NCI-H2196 (cell line): ENCODE data around the gene MAPK1.
"Not testable (repeated sequence)": the region's sequence is repeated elsewhere in the genome, so short reads cannot be mapped to it uniquely, and the experiment has no call there.

ENCODE experiments used
- DNase-seq: peaks from one replicate; lab custom pipeline; 2025; ENCODE audit not compliant: unreplicated experiment; lab: John Stamatoyannopoulos, UW

Gene MAPK1

DNA sequence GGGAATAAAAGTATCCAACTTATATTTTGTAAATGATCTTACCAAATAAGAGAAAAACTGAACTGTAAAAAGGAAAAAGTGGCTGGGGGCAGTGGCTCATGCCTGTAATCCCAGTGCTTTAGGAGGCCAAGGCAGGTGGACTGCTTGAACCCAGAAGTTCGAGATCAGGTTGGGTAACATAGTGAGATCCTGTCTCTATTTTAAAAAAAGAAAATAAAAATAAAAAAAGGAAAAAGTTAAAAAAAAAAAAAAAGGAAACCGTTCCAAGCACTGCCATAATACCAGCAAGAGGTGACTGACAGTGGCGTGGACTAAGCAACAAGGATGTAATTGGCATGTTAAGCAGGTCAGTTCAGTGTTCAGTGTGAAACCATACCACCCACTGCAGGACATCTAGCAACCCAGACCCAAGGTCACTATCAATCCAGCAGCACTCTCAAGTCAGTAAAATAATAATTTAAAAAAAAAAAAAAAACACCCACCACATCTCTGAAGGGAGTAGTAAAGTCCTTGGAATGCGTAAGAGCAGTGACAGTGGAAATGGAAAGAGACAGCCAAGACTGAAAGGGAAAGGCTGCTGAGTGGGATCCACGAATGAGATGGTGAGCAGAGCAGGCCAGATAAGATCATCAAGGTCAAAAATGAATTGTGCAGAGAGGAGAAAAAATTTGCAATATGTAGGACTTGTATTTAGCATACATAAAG, 43.6 kb downstream of the MAPK1 start:
- DNase-seq = no peak

DNA sequence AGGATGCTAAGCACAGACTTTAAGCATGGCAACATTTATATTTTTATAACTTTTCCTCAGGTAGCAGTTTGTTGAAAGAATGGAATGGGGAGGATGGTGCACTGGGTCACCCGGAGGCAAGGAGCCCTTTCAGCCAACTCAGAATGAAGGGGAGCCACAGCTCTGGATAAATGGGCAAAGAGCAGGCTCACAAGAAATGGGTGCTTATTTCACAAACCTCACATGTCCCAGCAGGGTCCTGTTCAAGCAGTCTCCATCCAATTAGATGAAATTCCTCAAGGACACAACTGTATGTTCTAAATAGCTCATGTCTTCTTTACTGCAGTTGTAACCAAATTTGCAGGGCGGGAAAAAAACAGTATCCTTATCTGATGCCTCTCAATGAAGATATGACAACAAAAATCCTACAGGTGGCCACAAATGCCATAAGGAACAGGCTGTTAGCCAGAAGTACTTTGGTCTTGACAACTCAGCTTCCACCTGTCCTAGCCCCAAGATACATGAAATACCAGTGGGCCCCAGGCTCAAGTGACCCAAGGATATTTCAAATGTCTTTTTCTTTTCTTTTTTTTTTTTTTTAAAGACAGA, 48.2 kb downstream of the MAPK1 start:
- no peak for DNase-seq

GRCh38 chr22:21818487-21819182, 48.8 kb downstream of the MAPK1 start:
- no peak for DNase-seq

DNA sequence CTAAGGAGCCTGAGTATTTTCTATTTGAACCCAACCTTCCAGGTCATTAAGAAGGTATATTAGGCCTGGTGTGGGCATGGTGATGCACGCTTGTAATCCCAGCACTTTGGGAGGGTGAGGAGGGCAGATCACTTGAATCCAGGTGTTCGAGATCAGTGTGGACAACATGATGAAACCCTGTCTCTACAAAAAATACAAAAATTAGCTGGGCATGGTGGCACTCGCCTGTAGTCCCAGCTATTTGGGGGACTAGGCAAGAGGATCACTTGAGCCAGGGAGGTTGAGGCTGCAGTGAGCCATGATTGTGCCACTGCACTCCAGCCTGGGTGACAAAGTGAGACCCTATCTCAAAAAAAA, 50.0 kb downstream of the MAPK1 start:
- not testable (repeated sequence) for DNase-seq

DNA sequence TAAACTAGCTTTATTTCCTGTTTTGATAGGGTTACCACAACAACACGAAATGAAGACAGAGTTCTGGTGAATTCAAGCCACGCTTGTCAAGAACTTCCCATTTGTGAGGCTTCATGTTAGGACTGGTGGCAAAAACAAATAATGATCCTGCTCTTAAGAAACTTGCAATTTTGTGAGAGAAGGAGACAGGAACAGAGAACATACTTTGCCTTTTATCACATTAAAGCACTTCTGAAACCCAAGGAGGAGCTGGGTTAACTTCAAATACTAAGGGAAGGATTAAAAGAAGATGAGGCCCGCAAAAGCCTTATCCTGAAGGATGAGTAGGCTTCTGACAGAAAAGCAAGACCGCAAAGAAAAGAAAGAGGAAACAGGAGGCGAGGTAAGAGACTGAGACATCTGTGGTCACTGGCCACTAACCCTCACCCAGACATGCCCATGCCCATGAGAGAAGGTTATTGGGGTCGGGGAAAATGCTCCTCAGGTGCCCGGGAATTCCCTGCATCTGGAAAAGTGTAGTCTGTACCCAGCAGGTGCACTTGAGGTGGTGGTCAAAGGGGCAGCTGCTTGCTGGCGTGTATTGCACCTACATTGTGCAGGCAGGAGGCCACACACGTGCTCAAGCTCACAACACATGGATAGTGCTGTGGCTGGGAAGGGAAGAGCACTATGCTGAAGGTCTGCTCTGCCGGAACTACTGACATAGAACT, 50.5 kb downstream of the MAPK1 start:
- peak; percentile 7 for DNase-seq

- no peak for DNase-seq
Observed at GRCh38 chr22:21816472-21816786, 51.0 kb downstream of the MAPK1 start.

DNA sequence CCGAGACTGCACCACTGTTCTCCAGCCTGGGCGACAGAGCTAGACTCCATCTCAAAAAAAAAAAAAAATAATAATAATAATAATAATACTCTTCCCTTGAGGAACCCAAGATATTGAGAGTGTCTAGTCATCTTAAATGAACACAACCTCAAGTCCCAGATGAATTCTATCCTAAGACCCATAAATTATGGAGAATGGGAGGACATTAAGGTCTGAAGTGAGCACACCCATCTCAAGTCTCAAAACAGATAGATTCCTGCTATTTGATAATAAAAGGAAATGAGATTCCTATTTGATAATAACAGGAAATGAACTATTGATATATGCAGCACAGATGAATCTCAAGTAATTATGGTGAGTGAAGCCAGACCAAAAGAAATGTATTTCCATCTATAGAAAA, 51.5 kb downstream of the MAPK1 start:
- DNase-seq = no peak

DNA sequence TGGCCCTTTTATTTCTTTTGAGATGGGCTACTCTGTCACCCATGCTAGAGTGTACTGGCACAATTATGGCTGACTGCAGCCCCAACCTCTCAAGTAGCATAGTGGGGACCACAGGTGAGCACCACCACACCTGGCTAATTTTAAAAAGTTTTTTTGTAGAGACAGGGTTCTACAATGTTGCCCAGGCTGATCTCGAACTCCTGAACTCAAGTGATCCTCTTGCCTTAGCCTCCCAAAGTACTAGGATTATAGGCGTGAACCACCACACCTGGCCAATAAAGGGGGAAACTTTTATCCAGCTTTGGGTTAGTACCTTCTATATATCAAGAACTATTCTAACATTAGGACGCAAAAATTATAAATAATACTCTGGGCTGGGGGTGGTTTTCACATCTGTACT, 52.1 kb downstream of the MAPK1 start:
- no peak for DNase-seq

- DNase-seq = no peak
Observed at GRCh38 chr22:21811982-21812381, 55.5 kb downstream of the MAPK1 start.

GRCh38 chr22:21807544-21808529, 59.6 kb downstream of the MAPK1 start:
- peak; percentile 4 for DNase-seq

GRCh38 chr22:21805325-21805724, 62.1 kb downstream of the MAPK1 start:
- DNase-seq = not testable (repeated sequence)

DNA sequence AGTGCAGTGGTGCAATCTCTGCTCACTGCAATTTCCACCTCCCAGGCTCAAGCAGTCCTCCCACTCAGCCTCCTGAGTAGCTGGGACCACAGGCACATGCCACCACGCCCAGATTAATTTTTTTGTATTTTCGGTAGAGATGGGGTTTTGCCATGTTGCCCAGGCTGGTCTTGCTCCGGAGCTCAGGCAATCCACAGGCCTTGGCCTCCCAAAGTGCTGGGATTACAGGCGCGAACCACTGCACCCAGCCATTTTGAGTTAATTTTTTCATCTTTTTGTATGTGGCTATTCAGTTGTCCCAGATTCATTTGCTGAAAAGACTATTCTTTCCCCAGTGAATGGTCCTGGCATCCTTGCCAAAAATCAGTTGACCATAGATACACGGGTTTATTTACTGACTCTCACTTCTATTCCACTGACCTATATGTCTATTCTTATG, 63.6 kb downstream of the MAPK1 start:
- no peak for DNase-seq

GRCh38 chr22:21802673-21803072, 64.8 kb downstream of the MAPK1 start:
- no peak for DNase-seq

GRCh38 chr22:21802056-21802455, 65.4 kb downstream of the MAPK1 start:
- no peak for DNase-seq

- DNase-seq = not testable (repeated sequence)
Observed at GRCh38 chr22:21801304-21801644, 66.2 kb downstream of the MAPK1 start.

DNA sequence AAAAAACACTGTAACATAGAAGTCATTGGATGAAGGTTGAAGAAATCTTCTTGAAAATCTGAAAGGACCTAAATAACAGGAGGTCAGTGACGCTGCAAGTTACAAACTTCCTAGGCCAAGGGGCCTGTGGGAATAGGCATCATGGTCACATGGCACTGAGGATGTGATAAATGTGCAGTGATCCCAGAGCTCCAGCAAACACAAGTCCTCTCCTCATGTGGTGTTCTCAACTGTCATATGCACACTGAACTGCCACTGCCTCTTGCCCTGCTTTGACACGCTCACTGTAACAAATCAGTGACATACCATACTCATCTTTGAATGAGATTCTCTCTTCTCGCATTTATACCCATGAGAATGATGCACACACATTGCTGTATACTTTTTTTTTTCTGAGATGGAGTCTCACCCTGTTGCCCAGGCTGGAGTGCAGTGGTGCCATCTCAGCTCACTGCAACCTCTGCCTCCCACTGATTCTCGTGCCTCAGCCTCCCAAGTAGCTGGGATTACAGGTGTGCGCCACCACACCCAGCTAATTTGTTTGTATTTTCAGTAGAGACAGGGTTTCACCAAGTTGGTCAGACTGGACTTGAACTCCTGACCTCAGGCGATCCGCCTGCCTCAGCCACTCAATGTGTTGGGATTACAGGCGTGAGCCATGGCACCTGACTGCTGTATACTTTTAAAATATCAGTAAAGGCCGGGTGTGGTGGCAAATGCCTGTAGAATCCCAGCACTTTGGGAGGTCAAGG, 66.7 kb downstream of the MAPK1 start:
- no peak for DNase-seq

GRCh38 chr22:21797444-21798221, 69.8 kb downstream of the MAPK1 start:
- DNase-seq = no peak

DNA sequence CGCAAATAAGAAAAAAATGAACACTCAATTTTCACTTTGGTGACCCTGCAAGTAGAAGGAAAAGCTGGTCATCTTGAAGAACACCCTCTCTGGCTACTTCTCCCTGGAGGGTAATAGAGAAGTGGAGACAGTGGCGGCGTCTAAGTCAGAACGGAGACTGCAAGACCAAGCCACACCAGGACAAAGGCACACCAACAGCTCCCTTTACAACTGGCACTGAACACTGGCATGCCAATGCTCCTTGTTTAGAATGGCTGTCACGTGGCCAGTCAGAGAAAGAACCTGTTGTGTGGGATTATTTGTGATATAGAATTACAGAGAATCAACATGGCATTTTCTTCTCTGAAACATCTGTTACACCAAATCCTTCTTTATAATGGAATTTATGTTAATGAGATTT, 70.6 kb downstream of the MAPK1 start:
- DNase-seq = peak; percentile 12

DNA sequence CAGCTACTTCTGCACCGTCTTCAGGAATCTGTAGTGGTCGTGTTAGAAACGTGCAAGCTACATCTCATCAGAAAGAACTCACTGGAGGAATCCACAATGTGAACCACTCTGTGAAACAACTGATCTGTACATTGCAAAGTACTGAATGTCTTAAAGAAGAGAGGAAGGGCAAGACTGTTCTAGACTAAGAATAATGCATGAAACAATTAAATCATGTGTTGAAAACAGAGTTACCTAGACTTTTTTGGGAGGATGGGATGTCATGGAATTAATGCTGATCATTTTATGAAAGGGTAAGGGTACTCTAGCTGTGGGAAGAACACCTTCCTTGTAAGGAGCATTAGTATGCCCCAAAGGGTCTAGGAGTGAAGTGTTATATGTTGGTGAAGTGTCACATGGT, 71.2 kb downstream of the MAPK1 start:
- no peak for DNase-seq
